Fibroblast of lung (primary cell): ENCODE data around the gene CYB561. TPM values are rescaled to one million over a fixed set of nuclear protein-coding genes. Genes with fewer than 3 reads are reported as not detected.

Experiments used
- DNase-seq, 2 donors: peaks; one replicate each; pipeline versions ENCODE4 v3.0.0 to v3.0.0-alpha.2; 2010; ENCODE audit warnings: low read depth in 2 of 2
- H2AFZ ChIP-seq: 2 replicates; pipeline ENCODE4 v1.5.1; 2012; ENCODE audit warnings: low read length, control low read depth, inconsistent platforms
- H3K27ac ChIP-seq: 2 replicates; pipeline ENCODE4 v1.5.1; 2011; ENCODE audit warnings: low read length, control low read depth; ENCODE audit not compliant: insufficient read depth
- H3K27me3 ChIP-seq: 2 replicates; pipeline ENCODE4 v1.5.1; 2011; ENCODE audit warnings: mild to moderate bottlenecking, low read length; ENCODE audit not compliant: control insufficient read depth, insufficient read depth
- H3K36me3 ChIP-seq: 2 replicates; pipeline ENCODE4 v1.5.1; 2011; ENCODE audit warnings: low read length; ENCODE audit not compliant: control insufficient read depth, insufficient read depth
- H3K4me1 ChIP-seq: 2 replicates; pipeline ENCODE4 v1.5.1; 2011; ENCODE audit warnings: low read length; ENCODE audit not compliant: control insufficient read depth, insufficient read depth; ENCODE audit errors: extremely low read depth
- H3K4me2 ChIP-seq: 2 replicates; pipeline ENCODE4 v1.5.1; 2011; ENCODE audit warnings: low read length, control low read depth; ENCODE audit not compliant: insufficient read depth; ENCODE audit errors: extremely low read depth
- H3K4me3 ChIP-seq, 4 experiments: fragments of 200-600 bp in 1 of 4; sonication (generic) in 1 of 4; replicated peaks in 1 of 4; 2 replicates each; pipeline ENCODE4 v1.5.1; 2011 to 2016; ENCODE audit warnings: low read length in 4 of 4, low read depth in 3 of 4, mild to moderate bottlenecking in 3 of 4, control low read depth in 2 of 4, inconsistent platforms in 1 of 4, mixed read lengths in 1 of 4; ENCODE audit not compliant: insufficient read depth in 1 of 4; ENCODE audit errors: control extremely low read depth in 1 of 4
- H3K79me2 ChIP-seq: 2 replicates; pipeline ENCODE4 v1.5.1; 2012; ENCODE audit warnings: mild to moderate bottlenecking, low read length, inconsistent platforms; ENCODE audit not compliant: control insufficient read depth, insufficient read depth
- H3K9ac ChIP-seq: 2 replicates; pipeline ENCODE4 v1.5.1; 2011; ENCODE audit warnings: mild to moderate bottlenecking, low read length, control low read depth; ENCODE audit not compliant: insufficient read depth
- H3K9me3 ChIP-seq: 2 replicates; pipeline ENCODE4 v1.5.1; 2012; ENCODE audit warnings: low read depth, low read length; ENCODE audit not compliant: control insufficient read depth, insufficient read depth
- H4K20me1 ChIP-seq: 2 replicates; pipeline ENCODE4 v1.5.1; 2011; ENCODE audit warnings: low read length; ENCODE audit not compliant: control insufficient read depth, insufficient read depth; ENCODE audit errors: extremely low read depth
- CTCF ChIP-seq, 2 donors: IDR thresholded peaks in 1 of 2; conservative IDR thresholded peaks in 1 of 2; 1 replicate in 1 of 2; 2 replicates in 1 of 2; pipeline ENCODE4 v1.5.1; 2011 to 2012; ENCODE audit warnings: low read length in 2 of 2, control low read depth in 1 of 2, inconsistent platforms in 1 of 2, low read depth in 1 of 2, mild to moderate bottlenecking in 1 of 2
- EZH2 ChIP-seq: IDR thresholded peaks from 2 replicates; pipeline ENCODE4 v1.5.1; 2012; ENCODE audit warnings: low read length, control low read depth, mild to moderate bottlenecking; ENCODE audit errors: missing control alignments
- polyA plus RNA-seq, 2 donors: library from polyadenylated mRNA; depleted of rRNA in 1 of 2; stranded (reverse) in 1 of 2; unstranded in 1 of 2; fragments of >200 nt; gene quantifications; 2 replicates each; pipeline ENCODE4 v1.2.1, GENCODE V29; 2011 to 2012; ENCODE audit warnings: missing spikeins in 1 of 2
- total RNA-seq: library from RNA; depleted of rRNA; stranded (reverse); fragments of >200 nt; gene quantifications from 2 replicates; pipeline ENCODE4 v1.2.1, GENCODE V29; 2014

CYB561 gene
- total and polyA plus RNA-seq, 2 donors (not counting 1 experiment from before 2014, with no cell fraction given) = 7.8 to 13.7 TPM

GRCh38 chr17:63434951-63435571 is 11.0 kb downstream of the CYB561 start:
- no peaks in the 10 kb centered on the region for H3K9me3 ChIP-seq
- H3K9ac ChIP-seq = no peak overlapping the region
- no peaks in the 10 kb centered on the region for H4K20me1 ChIP-seq
- H3K4me3 ChIP-seq = no peak overlapping the region
- H2AFZ ChIP-seq = no peak overlapping the region
- DNase-seq = peak; percentile 29 to 53
- no peaks in the 10 kb centered on the region for H3K27me3 ChIP-seq
- H3K27ac ChIP-seq = no peak overlapping the region
- H3K36me3 ChIP-seq = peaks cover 2% of the 10 kb centered on the region
- peaks cover 15% of the 10 kb centered on the region for H3K4me1 ChIP-seq
- H3K79me2 ChIP-seq = no peaks in the 10 kb centered on the region
- H3K4me2 ChIP-seq = no peak overlapping the region
- no peak for TF ChIP-seq CTCF (conservative IDR thresholded peaks at IDR 0.05 in 1 of 2, IDR thresholded peaks at IDR 0.05 in 1 of 2; ENCODE audit: low read depth in 1 of 2, low read length in 2 of 2)
- no peak for TF ChIP-seq EZH2

- TF ChIP-seq EZH2 (no peak), CTCF (conservative IDR thresholded peaks at IDR 0.05 in 1 of 2, IDR thresholded peaks at IDR 0.05 in 1 of 2; ENCODE audit: low read depth in 1 of 2, low read length in 2 of 2) (no peak)
- H3K79me2 ChIP-seq = no peaks in the 10 kb centered on the region
- H3K9ac ChIP-seq = peak overlapping the region; percentile 47
- peak; percentile 88 to 95 for DNase-seq
- H3K36me3 ChIP-seq = peaks cover 2% of the 10 kb centered on the region
- peak overlapping the region; percentile 56 for H3K4me2 ChIP-seq
- H3K4me1 ChIP-seq = peaks cover 13% of the 10 kb centered on the region
- no peaks in the 10 kb centered on the region for H3K27me3 ChIP-seq
- H3K9me3 ChIP-seq = no peaks in the 10 kb centered on the region
- peak overlapping the region; percentile 79 for H3K27ac ChIP-seq
- H3K4me3 ChIP-seq = no peak overlapping the region
- H2AFZ ChIP-seq = no peak overlapping the region
- no peaks in the 10 kb centered on the region for H4K20me1 ChIP-seq
Observed at GRCh38 chr17:63433746-63434591, 12.1 kb downstream of the CYB561 start.

GRCh38 chr17:63431939-63432804 is 13.9 kb downstream of the CYB561 start:
- peak; percentile 46 to 75 for DNase-seq
- H3K9ac ChIP-seq = no peak overlapping the region
- TF ChIP-seq EZH2 (no peak), CTCF (conservative IDR thresholded peaks at IDR 0.05 in 1 of 2, IDR thresholded peaks at IDR 0.05 in 1 of 2; ENCODE audit: low read depth in 1 of 2, low read length in 2 of 2) (no peak)

More at GRCh38 chr17:63431939-63432804, 13.9 kb downstream of the CYB561 start:
- Histone ChIP-seq H4K20me1 (no peaks in the 10 kb centered on the region), H3K79me2 (no peaks in the 10 kb centered on the region), H3K4me3 (no peak overlapping the region), H3K4me2 (no peak overlapping the region), H3K36me3 (peaks cover 2% of the 10 kb centered on the region), H3K27ac (peak overlapping the region; percentile 72), H3K9me3 (no peaks in the 10 kb centered on the region), H3K4me1 (peaks cover 13% of the 10 kb centered on the region), H2AFZ (no peak overlapping the region), H3K27me3 (no peaks in the 10 kb centered on the region)
